ENCODE data around the gene CDH9.
A peak's percentile ranks its signal among the peaks of the same experiment; 100 is the strongest.

Gene CDH9

GRCh38 chr5:27038476-27038875 is at the start of gene CDH9:
Gene CDH9 (minus strand): TSS chr5:27038586. CDS start chr5:26988333, 50,253 bp downstream.
- peak; percentile 11 for DNase-seq (ENCODE audit: low read depth)

- DNase-seq (ENCODE audit: low read depth) = no peak
Observed at GRCh38 chr5:27087747-27088146, 49.4 kb upstream of the CDH9 start.

GRCh38 chr5:27083449-27084415 is 45.3 kb upstream of the CDH9 start:
- no peak for DNase-seq (ENCODE audit: low read depth)

- no peak for DNase-seq (ENCODE audit: low read depth)
Observed at GRCh38 chr5:27080147-27080546, 41.8 kb upstream of the CDH9 start.

GRCh38 chr5:27062451-27062850 is 24.1 kb upstream of the CDH9 start:
- no peak for DNase-seq (ENCODE audit: low read depth)

GRCh38 chr5:27048510-27048909 is 10.1 kb upstream of the CDH9 start:
- DNase-seq (ENCODE audit: low read depth) = no peak

- no peak for DNase-seq (ENCODE audit: low read depth)
Observed at GRCh38 chr5:27041372-27041771, 3.0 kb upstream of the CDH9 start.

GRCh38 chr5:27034565-27034964 is 3.8 kb downstream of the CDH9 start:
- DNase-seq (ENCODE audit: low read depth) = no peak

- DNase-seq (ENCODE audit: low read depth) = no peak
Observed at GRCh38 chr5:27026801-27027200, 11.6 kb downstream of the CDH9 start.

GRCh38 chr5:27026063-27026462 is 12.3 kb downstream of the CDH9 start:
- no peak for DNase-seq (ENCODE audit: low read depth)

- no peak for DNase-seq (ENCODE audit: low read depth)
Observed at GRCh38 chr5:27021471-27021870, 16.9 kb downstream of the CDH9 start.

- DNase-seq (ENCODE audit: low read depth) = peak; percentile 29
Observed at GRCh38 chr5:27020973-27021372, 17.4 kb downstream of the CDH9 start.

GRCh38 chr5:27015758-27016157 is 22.6 kb downstream of the CDH9 start:
- DNase-seq (ENCODE audit: low read depth) = no peak

GRCh38 chr5:27011274-27011673 is 27.1 kb downstream of the CDH9 start:
- DNase-seq (ENCODE audit: low read depth) = no peak

- no peak for DNase-seq (ENCODE audit: low read depth)
Observed at GRCh38 chr5:27010646-27011045, 27.7 kb downstream of the CDH9 start.

- no peak for DNase-seq (ENCODE audit: low read depth)
Observed at GRCh38 chr5:27009540-27009915, 28.9 kb downstream of the CDH9 start.

GRCh38 chr5:27008604-27009539 is 29.5 kb downstream of the CDH9 start:
- no peak for DNase-seq (ENCODE audit: low read depth)

- DNase-seq (ENCODE audit: low read depth) = no peak
Observed at GRCh38 chr5:27007121-27007520, 31.3 kb downstream of the CDH9 start.

GRCh38 chr5:26986985-26987384 is 51.4 kb downstream of the CDH9 start:
- DNase-seq (ENCODE audit: low read depth) = no peak

- no peak for DNase-seq (ENCODE audit: low read depth)
Observed at GRCh38 chr5:26981750-26982149, 56.6 kb downstream of the CDH9 start.

GRCh38 chr5:26959290-26959689 is 79.1 kb downstream of the CDH9 start:
- DNase-seq (ENCODE audit: low read depth) = no peak

GRCh38 chr5:26955161-26955560 is 83.2 kb downstream of the CDH9 start:
- no peak for DNase-seq (ENCODE audit: low read depth)

GRCh38 chr5:26948921-26949320 is 89.5 kb downstream of the CDH9 start:
- DNase-seq (ENCODE audit: low read depth) = no peak

Measured in ELR (cell line).